HepG2 (cell line): ENCODE results near the gene GSK3B. TPM values are rescaled to one million over a fixed set of nuclear protein-coding genes. Genes with fewer than 3 reads are reported as not detected.

Source experiments
- ATAC-seq: fragments of 200-7000 bp; cut with Tn5 transposase; 3 replicates; pipeline ENCODE4 v1.9.1; 2020; ENCODE audit warnings: mild to moderate bottlenecking, moderate library complexity
- BruUV-seq: library from RNA; stranded (reverse); fragments of 400-500 nt; replicated peaks from 2 replicates; lab custom pipeline; 2021; lab: Mats Ljungman, UMichigan
- CTCF ChIA-PET: fragments of 300-600 bp; formaldehyde crosslinking; extraction: SDS; loops from one replicate; lab custom pipeline; 2021; ENCODE audit warnings: low total read pairs, inconsistent platforms, low intra/inter-chr PET ratio; lab: Yijun Ruan, JAX
- POLR2A ChIA-PET: fragments of 350-600 bp; sonication (Branson Sonifier 250); formaldehyde crosslinking; loops from one replicate; lab custom pipeline; 2020; ENCODE audit warnings: antibody characterized with exemption, inconsistent platforms; lab: Yijun Ruan, JAX
- DNase-seq: peaks from one replicate; pipeline ENCODE4 v3.0.0-alpha.2; 2015; ENCODE audit warnings: low spot score
- FAIRE-seq: peaks from 3 replicates; lab custom pipeline; 2011; peaks lifted over from hg19 to GRCh38; lab: Jason Lieb, UNC
- H2AFZ ChIP-seq: one replicate; pipeline ENCODE4 v1.6.1; 2011; ENCODE audit warnings: low read length, inconsistent platforms
- H3K27ac ChIP-seq: fragments of 300-600 bp; 3 replicates; pipeline ENCODE4 v1.8.0; 2011; ENCODE audit warnings: mixed run types, mild to moderate bottlenecking, mixed read lengths, low read length, inconsistent platforms; ENCODE audit not compliant: insufficient read depth; ENCODE audit errors: extremely low read length
- H3K27me3 ChIP-seq, 2 experiments: fragments of 200-600 bp in 1 of 2; 2 replicates in 1 of 2; 3 replicates in 1 of 2; pipeline versions ENCODE4 v1.6.0 to v1.8.0; 2011; ENCODE audit warnings: low read length in 2 of 2, mild to moderate bottlenecking in 2 of 2, moderate library complexity in 2 of 2, inconsistent platforms in 1 of 2; ENCODE audit not compliant: insufficient read depth in 2 of 2, control insufficient read depth in 1 of 2
- H3K36me3 ChIP-seq, 2 experiments: fragments of 200-600 bp in 1 of 2; replicated peaks in 1 of 2; 2 replicates in 1 of 2; 3 replicates in 1 of 2; pipeline versions ENCODE4 v1.5.1 to v1.8.0; 2011; ENCODE audit warnings: low read length in 2 of 2, inconsistent platforms in 1 of 2; ENCODE audit not compliant: insufficient read depth in 2 of 2, control insufficient read depth in 1 of 2
- H3K4me1 ChIP-seq: 2 replicates; pipeline ENCODE4 v1.5.1; 2012; ENCODE audit warnings: low read length, inconsistent platforms; ENCODE audit not compliant: insufficient read depth
- H3K4me2 ChIP-seq: 2 replicates; pipeline ENCODE4 v1.6.0; 2011; ENCODE audit warnings: low read depth, low read length, inconsistent platforms
- H3K4me3 ChIP-seq, 3 experiments: fragments of 200-600 bp in 1 of 3; sonication (generic), shearing (Covaris generic) in 1 of 3; replicated peaks in 1 of 3; 2 replicates each; pipeline ENCODE4 v1.5.1; 2011 to 2016; ENCODE audit warnings: low read length in 3 of 3, inconsistent platforms in 2 of 3, low read depth in 2 of 3, mild to moderate bottlenecking in 2 of 3, control low read depth in 1 of 3, mixed read lengths in 1 of 3; ENCODE audit not compliant: insufficient read depth in 1 of 3
- H3K79me2 ChIP-seq: one replicate; pipeline ENCODE4 v1.6.1; 2011; ENCODE audit warnings: low read length, inconsistent platforms; ENCODE audit not compliant: insufficient read depth
- H3K9ac ChIP-seq: 2 replicates; pipeline ENCODE4 v1.6.0; 2011; ENCODE audit warnings: mild to moderate bottlenecking, low read depth, low read length, inconsistent platforms; ENCODE audit not compliant: insufficient read depth
- H3K9me3 ChIP-seq: 2 replicates; pipeline ENCODE4 v1.5.1; 2012; ENCODE audit warnings: mild to moderate bottlenecking, low read length
- H4K20me1 ChIP-seq: 2 replicates; pipeline ENCODE4 v1.6.0; 2011; ENCODE audit warnings: inconsistent platforms, mild to moderate bottlenecking, low read length, moderate library complexity; ENCODE audit not compliant: insufficient read depth
- GLI4 ChIP-seq: sonication (generic); formaldehyde crosslinking; IDR thresholded peaks from 2 replicates; pipeline ENCODE4 v1.5.1; 2020; ENCODE audit warnings: missing genetic modification reagents, mild to moderate bottlenecking, moderate library complexity, borderline replicate concordance
- MAFK ChIP-seq, 2 experiments: IDR thresholded peaks in 1 of 2; conservative IDR thresholded peaks in 1 of 2; 2 replicates each; pipeline ENCODE4 v1.6.1; 2011; ENCODE audit warnings: improper control_type of control experiment in 2 of 2, low read length in 2 of 2
- NFRKB ChIP-seq: fragments of 450-650 bp; IDR thresholded peaks from 2 replicates; pipeline ENCODE4 v1.6.1; 2017
- POLR2A ChIP-seq, 2 experiments: IDR thresholded peaks; 2 replicates each; pipeline ENCODE4 v1.6.1; 2011; ENCODE audit warnings: low read depth in 2 of 2, low read length in 2 of 2, mild to moderate bottlenecking in 1 of 2, moderate library complexity in 1 of 2; ENCODE audit not compliant: insufficient read depth in 1 of 2
- TRIM24 ChIP-seq: sonication (generic); formaldehyde crosslinking; IDR thresholded peaks from 2 replicates; pipeline ENCODE4 v1.8.0; 2022; ENCODE audit warnings: mild to moderate bottlenecking, missing genetic modification reagents
- ZNF558 ChIP-seq: sonication (generic); formaldehyde crosslinking; IDR thresholded peaks from 2 replicates; pipeline ENCODE4 v1.9.0; 2022; ENCODE audit warnings: mild to moderate bottlenecking, missing genetic modification reagents, borderline replicate concordance
- ZNF850 ChIP-seq: sonication (generic); formaldehyde crosslinking; conservative IDR thresholded peaks from 2 replicates; pipeline ENCODE4 v1.9.0; 2021; ENCODE audit warnings: mild to moderate bottlenecking, missing genetic modification reagents
- in situ Hi-C: cut with HindIII; loops from 2 replicates; pipeline ENCODE4 v1.10.0; 2017; ENCODE audit warnings: low pct_unique_long_range_greater_than_20kb; ENCODE audit not compliant: extremely low pct_ligation_motif_present
- intact Hi-C: fragments of 100-400 bp; cut with micrococcal nuclease; formaldehyde crosslinking; loops from one replicate; pipeline ENCODE4 v1.10.0; 2022; ENCODE audit not compliant: unreplicated experiment
- polyA plus RNA-seq, 8 experiments: library from polyadenylated mRNA; depleted of rRNA in 3 of 8; stranded (reverse) in 7 of 8; unstranded in 1 of 8; fragments of >200 nt; fragmentation: Illumina TruSeq in 4 of 8; extraction: Trizol in 4 of 8; gene quantifications; 2 replicates each; pipeline versions ENCODE4 v1.2.1 to v1.2.3, GENCODE V29; 2011 to 2016; ENCODE audit warnings: low read depth in 4 of 8, missing spikeins in 1 of 8, mixed read lengths in 1 of 8; ENCODE audit not compliant: insufficient read depth in 1 of 8
- total RNA-seq, 5 experiments: library from RNA; depleted of rRNA; stranded (reverse); fragments of >200 nt; fragmentation: Illumina TruSeq; extraction: Trizol; gene quantifications; 2 replicates each; pipeline ENCODE4 v1.2.3, GENCODE V29; 2016; ENCODE audit warnings: low read depth in 1 of 5
- TF ChIP-seq, protein P1 (sequence below): sonication (generic); formaldehyde crosslinking; IDR thresholded peaks from 2 replicates; pipeline ENCODE4 v1.5.0; 2020; ENCODE audit warnings: mild to moderate bottlenecking, missing genetic modification reagents

GSK3B gene
- total and polyA plus RNA-seq, 2 of the 13 experiments (the other 11 are each of a cell fraction or from before 2014, with no cell fraction given), result 22.3 to 30.1 TPM

DNA sequence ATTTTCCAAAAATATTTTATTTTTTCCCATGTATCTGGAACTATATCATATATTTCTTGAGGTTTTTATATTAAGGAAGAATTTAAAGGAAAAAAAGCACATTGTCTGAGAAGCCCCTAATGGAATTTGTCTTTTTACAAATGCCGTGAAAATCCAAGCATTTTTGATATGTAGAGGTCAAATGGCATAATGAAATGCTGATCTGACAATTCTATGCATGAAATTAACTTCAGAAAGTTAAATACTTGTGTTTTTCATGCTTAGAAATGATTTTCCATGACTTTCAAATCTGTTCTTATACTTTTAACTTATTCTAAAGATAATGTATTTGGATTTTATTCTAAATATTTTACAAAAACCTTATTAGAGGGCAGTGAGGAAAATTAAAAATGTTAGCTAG lies 193.1 kb downstream of the GSK3B start (continued):
- TF ChIP-seq MAFK (conservative IDR thresholded peaks at IDR 0.05 in 1 of 2, IDR thresholded peaks at IDR 0.05 in 1 of 2; ENCODE audit: low read length in 2 of 2) (peak; percentile 73 to 86), ZNF558 (CRISPR knock-in tag) (no peak), TRIM24 (CRISPR knock-in tag) (no peak), POLR2A (IDR thresholded peaks at IDR 0.05; ENCODE audit: insufficient read depth in 1 of 2, low read depth in 2 of 2, low read length in 2 of 2) (no peak), ZNF850 (no peak)

GRCh38 chr3:119899192-119899511 lies 195.1 kb downstream of the GSK3B start:
- no peak overlapping the region for H3K4me2 ChIP-seq
- TF ChIP-seq GLI4 (CRISPR knock-in tag), result no peak
- TF ChIP-seq, protein P1, sequence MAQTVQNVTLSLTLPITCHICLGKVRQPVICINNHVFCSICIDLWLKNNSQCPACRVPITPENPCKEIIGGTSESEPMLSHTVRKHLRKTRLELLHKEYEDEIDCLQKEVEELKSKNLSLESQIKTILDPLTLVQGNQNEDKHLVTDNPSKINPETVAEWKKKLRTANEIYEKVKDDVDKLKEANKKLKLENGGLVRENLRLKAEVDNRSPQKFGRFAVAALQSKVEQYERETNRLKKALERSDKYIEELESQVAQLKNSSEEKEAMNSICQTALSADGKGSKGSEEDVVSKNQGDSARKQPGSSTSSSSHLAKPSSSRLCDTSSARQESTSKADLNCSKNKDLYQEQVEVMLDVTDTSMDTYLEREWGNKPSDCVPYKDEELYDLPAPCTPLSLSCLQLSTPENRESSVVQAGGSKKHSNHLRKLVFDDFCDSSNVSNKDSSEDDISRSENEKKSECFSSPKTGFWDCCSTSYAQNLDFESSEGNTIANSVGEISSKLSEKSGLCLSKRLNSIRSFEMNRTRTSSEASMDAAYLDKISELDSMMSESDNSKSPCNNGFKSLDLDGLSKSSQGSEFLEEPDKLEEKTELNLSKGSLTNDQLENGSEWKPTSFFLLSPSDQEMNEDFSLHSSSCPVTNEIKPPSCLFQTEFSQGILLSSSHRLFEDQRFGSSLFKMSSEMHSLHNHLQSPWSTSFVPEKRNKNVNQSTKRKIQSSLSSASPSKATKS (CRISPR knock-in tag), result no peak
- TF ChIP-seq NFRKB, result no peak
- H2AFZ ChIP-seq, result no peak overlapping the region
- intact Hi-C loops, result no loop called here
- H4K20me1 ChIP-seq, result no peaks in the 10 kb centered on the region
- no peak for FAIRE-seq
- ATAC-seq, result no peak
- no peaks in the 10 kb centered on the region for H3K79me2 ChIP-seq
- no TSS peak for BruUV-seq
- H3K4me1 ChIP-seq, result no peaks in the 10 kb centered on the region
- H3K36me3 ChIP-seq, result peaks cover 0 to 20% of the 10 kb centered on the region in 2 experiments; a peak in 2 of 5 replicates
- POLR2A ChIA-PET, result no interaction called here
- H3K9me3 ChIP-seq, result no peaks in the 10 kb centered on the region
- CTCF ChIA-PET, result no interaction called here
- H3K27ac ChIP-seq, result no peak overlapping the region
- no peaks in the 10 kb centered on the region for H3K27me3 ChIP-seq
- DNase-seq, result no peak
- no peak overlapping the region for H3K4me3 ChIP-seq
- no peak overlapping the region for H3K9ac ChIP-seq
- in situ Hi-C loops, result no loop called here
